Right hindlimb (tissue), 1 donor: Measurements from ENCODE around the gene LCP1.

Experiments
- DNase-seq: peaks from one replicate; pipeline ENCODE4 v3.0.0-alpha.2; 2018

LCP1 gene

DNA sequence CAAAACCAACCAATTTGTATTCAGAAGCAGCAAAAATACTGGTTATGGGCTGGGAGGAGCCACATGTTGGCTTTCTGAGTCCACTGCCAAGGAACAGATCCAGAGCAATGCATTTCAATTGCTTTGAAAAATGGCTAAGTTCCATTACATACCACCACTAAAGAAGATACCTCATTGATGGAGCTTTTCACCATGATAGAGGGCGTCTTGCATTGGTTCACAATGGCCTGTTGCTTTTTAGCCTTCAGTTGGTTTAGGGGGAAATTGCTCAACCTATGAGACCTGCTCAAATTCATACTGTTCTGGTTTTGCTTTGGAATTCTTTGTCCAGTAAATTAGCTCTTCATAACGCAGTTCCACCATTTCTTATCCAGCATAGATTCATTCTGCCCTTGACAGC is 55.9 kb downstream of the LCP1 start:
- DNase-seq, result no peak

DNA sequence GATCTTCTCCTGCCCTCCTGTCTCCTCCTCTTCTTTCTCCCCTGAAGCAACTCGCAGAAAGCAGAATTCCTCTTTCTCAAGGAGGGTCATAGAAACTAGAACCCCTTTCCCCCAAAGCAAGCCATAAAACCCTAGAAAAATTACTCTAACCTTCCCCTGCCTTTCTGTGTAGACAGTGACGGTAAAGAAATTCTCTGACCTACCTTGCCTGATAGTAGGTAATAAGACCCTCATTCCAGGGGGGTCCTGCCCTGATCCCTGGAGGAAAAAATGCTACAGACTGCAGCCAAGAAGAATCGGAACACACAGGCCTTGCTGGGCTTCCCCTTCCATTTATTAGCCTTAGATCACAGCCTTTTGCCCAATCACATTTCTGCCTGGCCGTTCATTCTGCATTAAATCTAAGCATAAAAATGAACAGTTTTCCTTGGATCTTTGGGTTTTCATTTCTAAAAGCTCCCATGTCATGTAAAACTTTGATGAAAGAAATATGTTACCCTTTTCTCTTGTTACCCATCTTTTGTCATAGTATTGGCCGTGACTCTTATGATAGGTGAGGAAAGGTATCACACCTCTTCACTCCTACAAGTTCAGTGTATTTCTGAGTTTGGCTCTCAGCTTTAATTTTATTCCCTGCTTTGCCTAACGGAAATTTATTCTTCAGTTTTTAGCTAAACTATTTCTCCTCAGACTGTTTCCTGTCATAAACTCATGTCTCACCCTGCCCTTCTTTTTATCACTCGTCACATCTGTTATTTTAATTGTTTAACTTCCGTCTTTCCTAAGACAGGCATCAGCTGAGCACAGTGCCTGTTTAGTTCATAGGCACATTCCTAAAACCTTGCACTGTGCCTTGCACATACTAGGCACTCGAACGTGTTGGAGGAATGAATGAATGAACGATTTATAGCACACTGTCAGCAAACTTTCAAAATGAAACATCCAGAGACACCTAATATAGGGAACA is 56.7 kb downstream of the LCP1 start:
- no peak for DNase-seq

DNA sequence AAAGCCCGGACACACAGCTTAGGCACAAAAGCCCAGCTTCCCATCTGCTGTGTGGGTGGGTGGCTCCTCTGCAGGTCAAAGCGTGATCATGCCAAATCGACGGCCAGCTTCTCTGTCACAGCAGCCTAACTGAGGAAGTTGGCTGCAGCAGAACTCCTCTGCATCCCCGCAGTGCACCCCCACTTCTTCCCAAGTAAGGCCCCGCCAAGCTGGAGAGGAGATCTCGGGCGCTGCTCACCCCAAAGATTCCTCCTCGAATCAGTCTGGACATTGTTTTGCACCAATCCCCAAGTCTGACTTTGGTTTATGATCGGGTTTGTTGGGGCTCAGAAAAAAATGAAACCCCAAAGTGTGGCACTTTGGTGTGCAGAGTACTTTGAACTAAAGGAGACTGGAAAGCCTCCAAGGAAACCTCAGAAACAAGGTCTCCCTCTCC is 57.4 kb downstream of the LCP1 start:
- DNase-seq, result no peak

DNA sequence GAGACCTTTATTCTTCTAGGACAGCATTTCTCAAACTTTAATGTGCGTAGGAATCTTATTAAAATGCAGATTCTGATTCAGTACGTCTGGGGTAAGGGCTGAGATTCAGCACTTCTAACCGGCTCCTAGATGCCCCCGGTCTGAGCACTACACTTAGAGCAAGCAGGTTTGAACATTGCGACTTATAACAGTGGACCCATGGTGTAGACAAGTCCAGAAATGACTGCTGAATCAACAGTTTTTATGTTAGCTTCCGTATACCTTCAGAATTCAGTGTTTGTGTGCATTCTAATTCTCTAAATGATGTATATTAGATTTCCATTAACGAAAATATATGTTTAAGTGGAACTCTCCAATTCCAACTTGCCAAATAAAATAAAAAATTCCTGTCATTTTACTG is 59.7 kb downstream of the LCP1 start:
- no peak for DNase-seq

DNA sequence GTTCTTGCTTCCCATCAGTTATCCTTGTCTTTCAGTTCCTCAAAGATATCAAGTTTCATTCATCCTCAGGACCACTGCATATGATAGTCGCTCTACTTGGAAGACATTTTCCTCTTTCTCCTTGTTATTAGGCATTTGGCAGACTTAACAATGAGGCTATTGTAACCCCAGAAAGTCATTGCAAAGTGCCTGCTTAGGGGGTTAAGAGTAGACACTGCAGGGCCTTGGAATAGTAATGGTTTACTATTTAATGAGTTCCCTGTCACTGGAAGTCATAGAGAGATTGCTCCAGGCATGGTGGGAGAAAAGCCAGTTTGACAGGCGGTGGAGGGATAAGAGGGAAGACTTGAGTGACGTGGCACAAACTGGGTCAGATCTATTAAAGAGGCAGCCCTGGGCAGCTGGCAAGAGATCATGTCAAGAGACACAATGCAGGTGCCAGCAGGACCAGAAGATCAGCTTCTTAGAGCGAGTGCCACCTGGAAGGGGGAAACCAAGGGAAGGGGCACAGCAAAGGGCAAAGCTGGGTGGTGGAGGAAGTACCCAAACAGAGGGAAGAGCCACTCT is 60.3 kb downstream of the LCP1 start:
- no peak for DNase-seq

DNA sequence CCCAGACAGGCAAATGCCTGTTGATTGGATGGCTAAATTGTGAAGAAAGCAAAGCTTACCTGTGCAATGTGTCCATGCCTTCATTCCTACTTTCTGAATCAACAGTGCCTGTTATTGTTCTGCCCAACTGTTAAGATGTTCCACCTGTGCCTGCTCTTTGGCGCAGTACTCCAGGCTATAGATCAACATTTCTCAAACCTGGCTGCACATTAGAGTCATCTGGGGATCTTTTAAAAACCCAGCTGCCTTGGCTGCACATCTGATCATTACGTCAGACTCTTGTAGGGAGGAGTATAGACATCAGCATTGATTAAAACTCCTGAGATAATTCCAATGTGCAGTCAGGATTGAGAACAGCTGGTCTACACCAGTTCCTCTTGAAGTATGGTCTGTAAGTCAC is 60.9 kb downstream of the LCP1 start:
- DNase-seq, result no peak

DNA sequence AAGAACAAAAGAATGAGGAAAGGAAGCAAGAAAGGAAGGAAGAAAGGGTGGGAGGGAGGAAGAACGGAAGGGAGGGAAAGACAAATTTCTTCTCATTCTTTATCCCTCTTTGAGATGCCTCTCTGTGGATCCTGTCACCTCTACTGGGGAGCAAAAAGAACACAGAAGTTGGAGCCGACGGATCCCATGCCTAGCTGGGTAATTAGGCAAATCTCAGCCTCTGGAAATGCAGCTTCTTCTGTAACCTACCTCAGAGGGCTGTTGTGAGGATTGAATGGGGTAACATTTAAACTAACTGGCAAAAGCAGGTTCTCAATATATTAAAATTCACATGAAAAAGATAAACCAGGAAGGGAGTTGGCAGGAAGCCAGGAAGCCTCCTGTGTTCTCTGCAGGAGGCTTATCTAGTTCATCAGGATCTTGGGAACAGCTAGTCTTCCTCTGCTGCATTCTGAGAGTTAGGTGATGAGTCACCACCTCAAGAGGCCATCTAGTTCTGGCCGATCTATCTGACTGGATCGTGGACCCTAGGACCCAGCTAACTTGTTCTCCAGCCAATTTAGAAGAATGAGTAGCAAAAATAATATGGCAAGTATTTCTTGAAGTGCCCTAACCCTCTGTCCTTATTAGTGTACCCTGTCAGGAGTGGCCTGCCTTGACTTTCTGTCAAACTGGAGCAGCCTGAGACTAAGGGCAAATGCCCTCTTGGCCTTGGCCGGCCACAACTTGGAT is 61.9 kb downstream of the LCP1 start:
- DNase-seq, result no peak

DNA sequence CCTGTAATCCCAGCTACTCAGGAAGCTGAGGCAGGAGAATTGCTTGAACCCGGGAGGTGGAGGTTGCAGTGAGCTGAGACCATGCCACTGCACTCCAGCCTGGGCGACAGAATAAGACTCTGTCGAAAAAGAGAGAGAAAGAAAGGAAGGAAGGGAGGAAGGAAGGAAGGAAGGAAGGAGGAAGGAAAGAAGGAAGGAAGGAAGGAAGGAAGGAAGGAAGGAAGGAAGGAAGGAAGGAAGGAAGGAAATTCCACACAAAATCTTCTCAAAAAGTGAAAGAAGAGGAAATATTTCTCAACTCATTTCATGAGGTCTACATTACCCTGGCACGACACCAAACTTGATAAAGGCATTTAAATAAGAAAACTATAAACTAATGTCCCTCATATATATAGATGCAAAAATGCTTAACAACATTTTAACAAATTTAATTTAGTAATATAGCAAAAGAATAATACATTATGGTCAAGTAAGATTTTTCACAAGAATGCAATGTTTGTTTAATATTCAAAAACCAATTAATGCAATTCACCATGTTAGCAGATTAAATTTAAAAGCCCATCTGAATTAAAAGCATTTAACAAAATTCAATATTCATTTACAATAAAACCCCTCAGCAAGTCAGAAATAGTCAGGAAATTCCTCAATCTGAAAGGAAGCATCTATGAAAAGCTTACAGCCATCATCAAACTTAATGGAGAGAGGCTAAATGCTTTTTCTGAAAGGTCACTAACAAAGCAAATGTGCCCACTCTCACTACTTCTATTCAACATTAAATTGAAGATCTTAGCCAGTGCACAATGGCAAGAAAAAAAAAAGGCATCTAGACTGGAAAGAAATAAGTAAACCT is 65.1 kb downstream of the LCP1 start:
- DNase-seq, result no peak

DNA sequence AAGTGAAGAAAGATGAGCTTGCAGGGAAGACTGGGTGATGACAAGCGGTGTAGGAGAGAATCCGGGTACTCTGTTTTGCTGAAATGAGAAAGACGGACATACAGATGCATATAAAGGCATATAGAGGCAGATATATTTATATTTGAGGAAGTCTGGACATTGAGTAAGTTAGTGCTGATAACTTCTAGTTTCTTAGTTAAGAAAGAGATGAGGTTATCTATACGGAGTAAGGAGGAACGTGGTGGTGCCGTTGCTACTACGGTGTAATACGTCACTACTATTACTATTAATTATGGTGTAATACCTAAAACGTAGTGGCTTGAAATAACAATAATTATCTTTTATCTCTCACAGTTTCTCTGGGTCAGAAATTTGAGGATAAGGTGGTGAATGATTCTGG is 67.4 kb downstream of the LCP1 start:
- no peak for DNase-seq

DNA sequence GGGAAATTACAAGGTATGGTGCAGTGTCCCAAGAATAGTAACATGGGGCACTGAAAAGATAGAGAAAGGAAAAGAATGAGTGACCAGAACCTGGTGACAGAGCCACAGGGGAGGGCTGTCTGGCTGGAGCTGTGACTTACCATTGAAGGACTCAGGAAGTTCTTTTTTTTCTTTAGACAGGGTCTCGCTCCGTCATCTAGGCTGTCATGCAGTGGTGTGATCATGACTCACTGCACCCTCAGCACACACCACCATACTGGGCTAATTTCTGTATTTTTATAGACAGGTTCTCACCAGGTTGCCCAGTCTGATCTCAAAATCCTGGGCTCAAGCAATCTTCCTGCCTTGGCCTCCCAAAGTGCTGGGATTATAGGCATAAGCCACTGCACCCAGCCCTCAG is 68.4 kb downstream of the LCP1 start:
- no peak for DNase-seq

DNA sequence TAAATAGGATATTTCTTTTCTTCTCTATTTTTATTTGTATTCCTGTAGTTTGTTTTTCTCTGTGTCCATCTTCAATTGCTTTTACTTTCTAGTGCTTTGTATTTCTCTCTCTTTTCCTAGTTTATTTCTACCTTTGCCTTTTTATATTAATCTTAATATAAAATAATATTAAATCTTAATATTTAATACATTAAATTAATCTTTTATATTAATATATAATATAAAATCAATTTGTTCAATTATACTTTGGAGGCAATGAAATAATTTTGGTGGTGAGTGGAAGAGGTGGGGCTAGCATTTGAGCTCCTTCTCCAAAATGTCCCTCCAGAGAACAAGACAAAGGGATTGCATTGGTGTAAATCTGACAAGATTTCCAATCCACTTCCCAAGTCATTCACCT is 70.8 kb downstream of the LCP1 start:
- DNase-seq, result no peak

DNA sequence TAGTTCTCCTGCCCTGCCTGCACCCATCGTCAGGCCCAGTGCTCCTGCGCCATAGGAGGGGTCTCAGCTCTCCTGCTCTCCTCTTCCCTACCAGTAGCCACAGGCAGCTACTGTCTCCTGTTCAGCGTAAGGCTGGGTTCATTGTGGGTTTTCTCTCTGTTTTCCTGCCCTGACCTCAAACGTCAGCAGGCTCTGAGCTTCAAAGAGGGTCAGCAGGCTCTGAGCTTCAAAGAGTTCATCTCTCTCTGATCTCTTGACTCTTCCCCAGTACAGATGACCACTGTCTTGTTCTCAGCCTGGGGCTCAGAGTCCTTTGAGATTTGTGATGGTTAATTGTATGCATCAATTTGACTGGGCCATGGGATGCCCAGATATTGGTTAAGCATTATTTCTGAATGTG is 72.5 kb downstream of the LCP1 start:
- no peak for DNase-seq

DNA sequence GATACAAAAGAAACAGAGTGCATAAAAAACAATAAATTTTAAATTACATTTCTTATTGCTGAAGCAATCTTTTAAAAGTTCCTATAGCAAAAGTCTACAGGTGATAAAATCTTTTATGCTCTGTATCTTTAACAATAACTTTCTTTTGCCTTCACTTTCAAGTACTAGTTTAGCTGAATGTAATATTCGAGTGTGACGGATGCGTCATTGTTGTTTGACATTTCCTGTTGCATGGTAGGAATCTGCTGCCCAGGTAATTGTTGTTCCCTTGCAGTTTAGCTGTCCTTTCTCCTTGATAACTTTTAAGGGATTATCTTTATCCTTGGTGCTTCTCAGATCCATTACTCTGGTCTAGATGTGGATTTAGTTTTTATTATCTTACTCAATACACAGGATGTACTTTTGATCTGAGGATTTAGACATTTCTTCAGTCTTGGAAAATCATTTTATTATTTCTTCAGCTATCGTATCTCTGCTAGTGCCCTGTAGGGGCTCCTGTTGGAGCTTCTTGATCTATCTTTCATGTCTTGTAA is 75.1 kb downstream of the LCP1 start:
- DNase-seq, result no peak

DNA sequence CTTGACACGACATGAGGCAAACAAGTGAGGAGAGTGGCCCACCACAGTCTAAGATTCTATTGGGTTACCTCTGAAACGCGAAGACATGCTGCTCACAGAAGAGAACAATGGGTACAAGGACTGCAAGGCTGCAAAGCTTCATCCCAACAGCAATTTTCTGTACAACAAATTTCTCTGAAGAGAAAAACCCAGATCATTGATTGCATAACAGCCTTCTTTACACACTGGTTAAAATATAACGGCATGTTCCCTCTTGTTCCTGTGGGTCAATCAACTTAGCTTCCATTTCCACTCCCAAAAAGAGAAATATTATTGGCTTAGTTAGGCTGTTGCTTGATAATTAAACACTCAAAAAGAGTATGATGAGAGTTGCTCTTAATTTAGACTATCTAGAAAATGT is 77.1 kb downstream of the LCP1 start, which contains the start of gene CPB2:
TSS of gene CPB2 (minus strand) at position 166 of the 400 bp plus-strand sequence. CDS start at position 142, 24 bp downstream.
- DNase-seq, result no peak

DNA sequence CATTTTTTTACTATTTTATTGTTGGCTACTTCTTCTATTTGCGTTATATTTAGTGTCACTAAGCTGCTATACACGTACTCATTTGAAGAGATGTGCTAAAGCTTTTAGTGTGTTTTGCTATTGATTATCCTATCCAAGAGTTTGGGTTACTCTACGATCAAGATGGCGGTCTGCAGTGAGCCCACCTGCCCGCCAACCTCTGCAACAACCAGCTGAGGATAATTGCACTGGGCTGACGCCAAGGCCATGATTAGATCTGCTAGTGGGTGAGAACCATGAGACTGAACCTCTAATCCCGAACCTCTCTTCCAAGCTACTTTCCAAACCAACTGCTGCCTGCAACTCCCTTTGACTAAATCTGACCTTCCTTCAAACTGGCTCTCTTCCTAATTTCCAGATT is 78.9 kb downstream of the LCP1 start:
- no peak for DNase-seq

DNA sequence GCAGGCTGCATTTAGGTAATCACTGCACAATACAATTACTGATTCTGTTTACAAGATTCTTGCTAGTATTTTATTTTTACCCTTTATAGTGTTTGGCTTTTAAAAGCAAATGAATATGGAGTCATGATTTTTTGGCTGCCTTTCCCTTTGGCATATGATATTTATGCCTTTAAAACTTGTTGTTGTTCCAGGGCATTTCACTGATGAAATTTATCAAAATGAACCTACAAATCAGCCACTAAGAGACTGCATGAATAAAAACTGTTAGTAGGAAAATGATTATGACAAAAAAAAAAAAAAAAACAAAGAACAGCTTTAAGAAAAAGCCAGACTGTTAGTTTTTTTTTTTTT is 79.7 kb downstream of the LCP1 start:
- no peak for DNase-seq

DNA sequence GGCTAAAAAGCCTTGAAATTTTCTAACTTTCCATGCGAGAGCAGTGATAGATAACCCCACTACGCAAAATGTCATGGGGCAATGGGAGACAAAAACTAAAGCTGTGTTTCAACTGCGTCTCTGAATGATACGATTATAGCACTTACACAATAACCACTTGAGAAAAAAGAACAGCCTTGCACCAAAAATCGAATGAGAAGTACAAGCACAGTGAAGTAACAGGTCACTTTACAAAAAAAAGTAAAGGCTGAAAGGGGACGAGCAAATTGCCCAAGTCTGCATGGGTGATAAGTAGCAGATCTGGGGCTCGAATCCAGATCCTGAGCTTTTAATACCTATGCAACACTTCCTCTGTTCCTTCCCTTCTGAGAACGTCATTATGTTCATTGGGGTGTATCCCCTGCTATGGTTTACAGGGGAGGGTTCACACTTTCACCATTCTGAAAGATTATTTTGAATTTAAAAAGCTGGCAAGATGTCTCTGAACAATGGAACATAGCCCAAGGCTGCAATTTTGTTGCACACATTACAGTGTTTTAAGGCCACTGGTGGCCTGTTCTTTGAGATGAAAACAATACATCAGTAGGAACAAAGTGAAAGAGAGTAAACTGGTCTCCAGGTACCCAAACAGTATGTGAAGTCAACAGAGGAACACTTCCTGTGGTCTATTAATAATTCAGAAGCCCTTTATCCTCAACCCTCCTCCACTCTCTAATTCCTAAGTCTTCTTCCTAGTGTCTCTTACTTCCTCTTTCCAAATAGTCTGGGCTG is 80.3 kb downstream of the LCP1 start:
- DNase-seq, result no peak

DNA sequence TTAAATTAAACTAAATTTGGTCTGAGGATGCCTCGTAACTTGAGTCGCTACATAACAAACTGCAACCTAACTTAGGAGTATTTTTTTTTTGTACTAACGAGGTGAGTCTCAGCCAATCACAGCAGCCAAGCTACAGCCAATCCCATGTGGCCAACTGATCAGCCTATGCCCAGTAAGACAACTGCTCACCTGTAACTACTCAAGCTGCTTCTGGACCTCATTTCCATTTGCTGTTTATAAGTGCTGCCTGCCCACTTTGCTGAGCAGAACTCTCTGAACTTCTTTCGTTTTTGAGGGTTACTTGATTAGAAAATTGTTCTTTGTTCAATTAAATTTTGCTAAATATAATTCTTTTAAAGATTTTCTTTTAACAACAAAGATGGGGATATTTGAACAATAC is 81.0 kb downstream of the LCP1 start:
- no peak for DNase-seq

DNA sequence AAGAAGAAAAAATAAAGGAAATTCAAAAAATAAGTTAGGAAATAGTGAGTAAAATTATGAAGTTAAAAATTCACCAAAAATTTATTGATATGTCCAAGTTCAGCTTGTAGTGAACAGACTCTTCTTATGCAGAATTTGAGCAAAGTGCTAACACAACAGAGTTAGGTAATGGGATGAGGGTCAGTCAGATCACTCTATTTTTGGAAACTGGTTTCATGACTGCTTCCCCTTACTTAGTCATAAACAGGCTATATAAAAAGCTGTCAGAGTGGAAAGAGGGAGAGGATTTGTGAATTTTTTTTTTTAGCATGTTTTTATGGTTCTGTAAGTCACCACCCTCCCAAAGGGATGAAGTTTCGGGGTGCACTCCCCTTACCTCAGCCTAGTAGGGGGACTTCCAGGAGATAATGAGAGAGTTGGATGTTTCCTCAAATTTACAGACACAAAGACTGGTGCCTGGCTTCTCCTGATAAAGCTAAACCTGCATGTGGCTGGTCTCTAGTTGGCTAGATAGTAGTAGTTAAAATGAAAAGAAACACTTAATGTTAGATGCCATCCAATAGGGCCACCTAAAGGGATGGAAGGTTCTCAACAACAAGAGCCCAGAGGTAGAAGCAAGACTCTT is 81.7 kb downstream of the LCP1 start:
- no peak for DNase-seq

DNA sequence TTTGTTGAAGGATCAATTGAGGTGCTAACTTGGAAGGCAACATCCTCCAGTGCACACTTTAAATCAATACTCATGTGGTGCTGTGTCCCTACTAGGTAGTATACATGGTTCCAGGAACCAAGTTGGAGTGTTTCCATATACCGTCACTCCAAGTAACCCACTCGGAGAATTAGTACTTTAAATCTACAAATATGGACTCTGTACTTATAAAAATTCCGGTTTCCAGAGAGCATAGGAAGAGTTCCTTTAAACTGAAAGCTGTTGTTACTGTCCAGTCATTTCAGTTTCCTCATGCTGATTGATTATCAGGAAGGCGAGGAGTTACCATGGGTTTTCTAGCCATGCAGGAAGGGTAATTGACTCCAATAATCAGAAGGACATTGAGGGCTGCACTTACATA is 84.3 kb downstream of the LCP1 start:
- DNase-seq, result no peak

DNA sequence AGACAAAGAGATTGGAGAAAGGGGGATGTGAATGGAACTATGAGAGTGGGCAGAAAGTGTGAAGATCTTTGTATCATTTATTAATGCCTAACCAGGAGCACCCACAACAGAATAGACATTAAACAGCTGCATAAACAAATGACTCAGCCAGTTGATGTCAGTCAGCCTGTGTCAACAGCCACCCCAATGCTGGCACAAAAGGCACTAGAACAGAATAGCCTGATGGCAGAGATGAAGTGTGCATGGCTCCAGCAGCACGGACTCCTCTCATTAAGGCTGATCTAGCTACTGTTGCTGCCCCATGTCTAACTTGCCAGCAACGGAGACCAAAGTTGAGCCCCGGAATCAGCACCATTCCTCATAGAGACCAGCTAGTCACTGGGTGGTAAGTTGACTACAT is 85.0 kb downstream of the LCP1 start:
- no peak for DNase-seq
